Endodermal cell (in vitro differentiated cells): Measurements from ENCODE around the gene PWWP2B. TPM values are rescaled to one million over a fixed set of nuclear protein-coding genes. Genes with fewer than 3 reads are reported as not detected.

Source experiments
- DNase-seq: peaks from one replicate; pipeline ENCODE4 v3.0.0-alpha.2; 2017
- H3K27ac ChIP-seq: 2 replicates; pipeline ENCODE4 v1.5.1; 2013; ENCODE audit warnings: mild to moderate bottlenecking, low read depth, low read length, moderate library complexity
- H3K27me3 ChIP-seq: 2 replicates; pipeline ENCODE4 v1.6.1; 2013; ENCODE audit warnings: mild to moderate bottlenecking, low read length, moderate library complexity; ENCODE audit not compliant: insufficient read depth, control insufficient read depth, poor library complexity, severe bottlenecking
- H3K36me3 ChIP-seq: 2 replicates; pipeline ENCODE4 v1.7.0; 2013; ENCODE audit warnings: mild to moderate bottlenecking, low read length, moderate library complexity; ENCODE audit not compliant: control insufficient read depth, insufficient read depth
- H3K4me1 ChIP-seq: one replicate; pipeline ENCODE4 v1.7.0; 2013; ENCODE audit warnings: low read length; ENCODE audit not compliant: control insufficient read depth, insufficient read depth
- H3K4me3 ChIP-seq: 2 replicates; pipeline ENCODE4 v1.5.1; 2013; ENCODE audit warnings: mild to moderate bottlenecking, low read length, moderate library complexity
- H3K9ac ChIP-seq: 2 replicates; pipeline ENCODE4 v1.6.1; 2013; ENCODE audit warnings: mild to moderate bottlenecking, low read length, moderate library complexity; ENCODE audit not compliant: poor library complexity, severe bottlenecking; ENCODE audit errors: extremely low read depth
- H3K9me3 ChIP-seq: 2 replicates; pipeline ENCODE4 v1.6.1; 2013; ENCODE audit warnings: mild to moderate bottlenecking, low read length, moderate library complexity; ENCODE audit not compliant: control insufficient read depth
- H3K27ac Mint-ChIP-seq: 2 replicates; pipeline ENCODE4 v1.8.0; 2020; ENCODE audit warnings: mixed read lengths
- H3K27me3 Mint-ChIP-seq: 2 replicates; pipeline ENCODE4 v1.8.0; 2021; ENCODE audit warnings: mild to moderate bottlenecking, mixed read lengths; ENCODE audit not compliant: insufficient read depth
- H3K36me3 Mint-ChIP-seq: 2 replicates; pipeline ENCODE4 v1.8.0; 2020; ENCODE audit warnings: low read depth, mixed read lengths
- H3K4me1 Mint-ChIP-seq: 2 replicates; pipeline ENCODE4 v1.8.0; 2020; ENCODE audit warnings: mixed read lengths
- H3K4me3 Mint-ChIP-seq: 2 replicates; pipeline ENCODE4 v1.8.0; 2020; ENCODE audit warnings: mild to moderate bottlenecking, moderate library complexity, mixed read lengths
- H3K9me3 Mint-ChIP-seq: 2 replicates; pipeline ENCODE4 v1.8.0; 2020; ENCODE audit warnings: mild to moderate bottlenecking, mixed read lengths
- WGBS, 2 experiments: methylation state at CpG; one replicate each; pipeline versions ENCODE4 v1.1.5 to v1.1.7; 2013; ENCODE audit warnings: missing lambda C conversion rate in 2 of 2, mixed read lengths in 1 of 2; ENCODE audit not compliant: insufficient coverage in 1 of 2, insufficient read length in 1 of 2; 5-methylcytosine and 5-hydroxymethylcytosine counted together
- total RNA-seq, 2 donors: library from RNA; stranded (reverse); fragmentation: NEBNext Ultra II Directional in 1 of 2; extraction: Animal tissue kit (Norgen Biotek cat#: 25700) in 1 of 2; gene quantifications; 2 replicates in 1 of 2; 3 replicates in 1 of 2; pipeline ENCODE4 v1.2.1, GENCODE V29; 2021
- TF ChIP-seq, protein P1 (sequence below): fragments of 200-600 bp; sonication (generic); conservative IDR thresholded peaks from 2 replicates; pipeline ENCODE4 v1.5.0; 2021; ENCODE audit warnings: antibody characterized with exemption, mild to moderate bottlenecking

The PWWP2B gene
- total RNA-seq, 2 donors from 2014 or later, result 11.4 to 13.9 TPM

DNA sequence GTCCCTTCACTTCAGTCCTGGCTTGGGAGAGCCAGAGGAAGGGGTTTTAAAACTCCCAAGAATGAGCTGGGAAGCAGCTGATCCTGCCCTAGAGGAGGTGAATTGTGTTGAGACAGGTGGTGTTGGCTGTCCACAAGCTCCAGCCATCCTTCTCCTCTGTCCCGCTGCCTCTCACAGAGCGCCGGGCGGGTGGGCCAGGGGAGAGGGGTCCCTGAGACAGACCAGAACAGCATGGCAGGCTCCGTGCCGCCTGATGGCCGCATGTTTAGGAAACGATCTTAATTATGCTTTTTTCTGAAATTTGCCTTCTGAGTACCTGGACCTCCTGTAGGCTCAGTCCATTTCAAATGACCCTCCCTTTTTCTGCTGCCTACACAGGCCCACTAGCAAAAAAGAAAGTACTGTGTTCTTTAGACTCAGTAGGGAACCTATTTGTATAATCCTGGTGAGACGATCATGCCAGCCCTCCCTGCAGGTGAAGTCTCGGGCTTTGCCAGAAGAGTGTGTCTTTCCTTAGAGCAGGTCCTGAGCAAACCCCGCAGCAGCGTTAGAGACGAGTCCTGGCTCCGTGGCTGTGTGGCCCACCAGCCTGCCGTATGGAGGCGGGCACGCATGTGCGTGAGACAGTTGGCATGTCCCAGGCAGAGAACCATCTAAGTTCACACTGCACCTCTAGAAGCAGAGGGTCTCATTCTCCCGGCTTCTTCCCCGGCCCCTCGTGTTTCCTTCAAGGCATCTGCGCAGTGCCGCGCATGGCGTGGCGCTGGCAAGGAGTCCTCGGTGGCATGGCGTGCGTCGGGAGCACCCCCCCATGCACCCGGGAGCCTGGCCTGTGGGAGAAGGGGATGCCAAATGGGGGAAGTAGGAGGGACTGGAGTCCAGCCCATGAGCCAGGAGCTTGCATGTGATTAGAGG, 26.3 kb upstream of the PWWP2B start:
- H3K36me3 ChIP-seq, result no peaks in the 10 kb centered on the region
- Mint-ChIP-seq H3K4me3 (no peak overlapping the region), H3K9me3 (peaks cover 1% of the 10 kb centered on the region), H3K4me1 (peaks cover 3% of the 10 kb centered on the region), H3K27me3 (no peaks in the 10 kb centered on the region), H3K36me3 (peaks cover 8% of the 10 kb centered on the region), H3K27ac (no peak overlapping the region)
- no peaks in the 10 kb centered on the region for H3K27me3 ChIP-seq
- no peak overlapping the region for H3K4me3 ChIP-seq
- WGBS, 2 experiments, result 92% methylated on average over 16 to 31 of the region's 31 CpGs
- no peak for DNase-seq
- no peak overlapping the region for H3K9ac ChIP-seq
- no peak overlapping the region for H3K27ac ChIP-seq
- TF ChIP-seq, protein P1, sequence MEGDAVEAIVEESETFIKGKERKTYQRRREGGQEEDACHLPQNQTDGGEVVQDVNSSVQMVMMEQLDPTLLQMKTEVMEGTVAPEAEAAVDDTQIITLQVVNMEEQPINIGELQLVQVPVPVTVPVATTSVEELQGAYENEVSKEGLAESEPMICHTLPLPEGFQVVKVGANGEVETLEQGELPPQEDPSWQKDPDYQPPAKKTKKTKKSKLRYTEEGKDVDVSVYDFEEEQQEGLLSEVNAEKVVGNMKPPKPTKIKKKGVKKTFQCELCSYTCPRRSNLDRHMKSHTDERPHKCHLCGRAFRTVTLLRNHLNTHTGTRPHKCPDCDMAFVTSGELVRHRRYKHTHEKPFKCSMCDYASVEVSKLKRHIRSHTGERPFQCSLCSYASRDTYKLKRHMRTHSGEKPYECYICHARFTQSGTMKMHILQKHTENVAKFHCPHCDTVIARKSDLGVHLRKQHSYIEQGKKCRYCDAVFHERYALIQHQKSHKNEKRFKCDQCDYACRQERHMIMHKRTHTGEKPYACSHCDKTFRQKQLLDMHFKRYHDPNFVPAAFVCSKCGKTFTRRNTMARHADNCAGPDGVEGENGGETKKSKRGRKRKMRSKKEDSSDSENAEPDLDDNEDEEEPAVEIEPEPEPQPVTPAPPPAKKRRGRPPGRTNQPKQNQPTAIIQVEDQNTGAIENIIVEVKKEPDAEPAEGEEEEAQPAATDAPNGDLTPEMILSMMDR, result no peak
- no peaks in the 10 kb centered on the region for H3K9me3 ChIP-seq
- H3K4me1 ChIP-seq, result no peaks in the 10 kb centered on the region

DNA sequence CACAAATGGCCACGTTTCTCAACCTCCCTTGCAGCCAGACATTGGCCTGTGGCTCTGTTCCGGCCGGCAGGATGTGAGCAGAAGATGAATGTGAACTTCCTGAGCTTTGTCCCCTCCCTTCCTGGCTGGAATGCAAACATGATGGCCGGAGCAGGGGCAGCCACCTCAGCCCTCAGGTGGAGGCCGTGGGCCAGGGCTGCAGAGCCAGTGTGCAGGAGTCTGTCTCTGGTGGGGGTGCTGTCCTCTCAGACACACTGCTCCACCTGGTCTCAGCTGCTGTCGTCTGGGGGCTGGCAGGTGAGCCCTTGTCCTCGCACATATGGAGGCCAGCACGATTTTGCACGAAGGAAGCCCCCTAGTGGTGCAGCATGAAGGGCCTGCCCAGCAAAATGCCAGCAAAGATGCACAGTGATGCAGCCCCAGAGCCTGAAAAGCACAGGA, 25.3 kb upstream of the PWWP2B start:
- 75 to 85% methylated on average over 5 to 9 of the region's 9 CpGs for WGBS, 2 experiments
- Mint-ChIP-seq H3K9me3 (peaks cover 1% of the 10 kb centered on the region), H3K4me3 (no peak overlapping the region), H3K36me3 (peaks cover 8% of the 10 kb centered on the region), H3K27me3 (no peaks in the 10 kb centered on the region), H3K27ac (no peak overlapping the region), H3K4me1 (peaks cover 3% of the 10 kb centered on the region)
- peak; percentile 74 for DNase-seq
- H3K4me1 ChIP-seq, result no peaks in the 10 kb centered on the region
- no peak overlapping the region for H3K9ac ChIP-seq
- H3K27me3 ChIP-seq, result no peaks in the 10 kb centered on the region
- H3K4me3 ChIP-seq, result no peak overlapping the region
- TF ChIP-seq, protein P1, result peak; percentile 69
- no peak overlapping the region for H3K27ac ChIP-seq
- H3K9me3 ChIP-seq, result no peaks in the 10 kb centered on the region
- H3K36me3 ChIP-seq, result no peaks in the 10 kb centered on the region

DNA sequence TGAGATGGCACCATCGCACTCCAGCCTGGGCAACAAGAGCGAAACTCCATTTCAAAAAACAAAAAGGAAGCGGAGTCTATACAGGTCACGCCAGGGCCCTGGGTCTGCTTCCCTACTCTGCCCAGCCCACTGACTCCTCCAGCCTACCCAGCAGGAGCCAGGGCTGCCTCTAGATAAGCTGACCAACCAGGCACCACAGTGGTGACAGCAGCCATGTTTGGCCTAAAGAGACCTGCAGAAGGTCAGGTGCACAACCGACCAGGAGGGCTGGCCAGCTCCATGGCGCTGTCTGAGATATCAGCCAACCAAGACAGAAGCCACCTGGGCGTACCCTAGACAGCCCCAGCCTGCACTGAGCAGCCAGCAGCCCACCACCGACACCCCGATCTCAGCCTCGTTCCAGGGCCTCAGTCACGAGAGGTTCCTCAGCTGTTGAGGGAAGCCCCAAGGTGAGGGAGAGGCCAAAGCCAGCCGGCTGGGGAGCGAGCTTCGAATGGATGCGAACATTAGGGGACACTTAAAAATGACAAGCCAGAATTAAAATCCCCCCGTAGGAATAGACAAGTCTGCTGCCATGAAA, 24.4 kb upstream of the PWWP2B start:
- no peak overlapping the region for H3K4me3 ChIP-seq
- WGBS, 2 experiments, result 93 to 96% methylated on average over 16 of the region's 16 CpGs
- Mint-ChIP-seq H3K4me3 (no peak overlapping the region), H3K4me1 (peaks cover 3% of the 10 kb centered on the region), H3K27me3 (no peaks in the 10 kb centered on the region), H3K27ac (no peak overlapping the region), H3K36me3 (no peaks in the 10 kb centered on the region), H3K9me3 (peaks cover 1% of the 10 kb centered on the region)
- no peak overlapping the region for H3K27ac ChIP-seq
- no peaks in the 10 kb centered on the region for H3K9me3 ChIP-seq
- H3K4me1 ChIP-seq, result no peaks in the 10 kb centered on the region
- H3K27me3 ChIP-seq, result no peaks in the 10 kb centered on the region
- no peak overlapping the region for H3K9ac ChIP-seq
- no peaks in the 10 kb centered on the region for H3K36me3 ChIP-seq
- TF ChIP-seq, protein P1, result no peak
- no peak for DNase-seq
